Endothelial cell of umbilical vein (primary cell): Measurements from ENCODE around the gene CCBE1.

Source experiments
- CTCF ChIP-seq, 2 donors: IDR thresholded peaks; 1 replicate in 1 of 2; 2 replicates in 1 of 2; pipeline ENCODE4 v1.5.1; 2011; ENCODE audit warnings: low read length in 2 of 2, mild to moderate bottlenecking in 2 of 2, moderate library complexity in 2 of 2, control low read depth in 1 of 2, inconsistent platforms in 1 of 2, low read depth in 1 of 2; ENCODE audit not compliant: insufficient read depth in 1 of 2; ENCODE audit errors: extremely low read depth in 1 of 2
- FOS ChIP-seq: IDR thresholded peaks from 2 replicates; pipeline ENCODE4 v1.6.1; 2011; ENCODE audit warnings: mild to moderate bottlenecking, low read length, moderate library complexity, borderline replicate concordance; ENCODE audit not compliant: insufficient read depth
- JUN ChIP-seq: IDR thresholded peaks from 2 replicates; pipeline ENCODE4 v1.6.1; 2011; ENCODE audit warnings: borderline replicate concordance, low read depth; ENCODE audit not compliant: insufficient read length, insufficient read depth
- MAX ChIP-seq: IDR thresholded peaks from 2 replicates; pipeline ENCODE4 v1.6.1; 2011; ENCODE audit not compliant: insufficient read depth, insufficient read length
- POLR2A ChIP-seq: IDR thresholded peaks from 2 replicates; pipeline ENCODE4 v1.6.1; 2012; ENCODE audit warnings: low read depth, mild to moderate bottlenecking, control low read depth, low read length
- POLR2AphosphoS5 ChIP-seq: IDR thresholded peaks from 2 replicates; pipeline ENCODE4 v1.6.1; 2012; ENCODE audit warnings: low read depth, mild to moderate bottlenecking, control low read depth, low read length, moderate library complexity; ENCODE audit not compliant: insufficient read depth

- TF ChIP-seq CTCF (IDR thresholded peaks at IDR 0.05; ENCODE audit: extremely low read depth in 1 of 2, insufficient read depth in 1 of 2, low read depth in 1 of 2, low read length in 2 of 2) (no peak), POLR2A (no peak), FOS (no peak), POLR2AphosphoS5 (no peak), MAX (no peak), JUN (no peak)
Measured at GRCh38 chr18:59395226-59396175, 301.7 kb downstream of the CCBE1 start.
